ENCODE data around the gene SETD9.

The SETD9 gene

GRCh38 chr5:56934325-56934724 lies 24.9 kb downstream of the SETD9 start:
- H3K36me3 ChIP-seq (ENCODE audit: control insufficient read depth, insufficient read depth, low read length) = peaks cover 84% of the 10 kb centered on the region
- 100% methylated on average over 1 of the region's 1 CpG for WGBS, 2 experiments (ENCODE audit: insufficient coverage in 2 of 2)

GRCh38 chr5:56938858-56939257 lies 29.5 kb downstream of the SETD9 start:
- H3K36me3 ChIP-seq (ENCODE audit: control insufficient read depth, insufficient read depth, low read length) = peaks cover 97% of the 10 kb centered on the region
- WGBS, 2 experiments (ENCODE audit: insufficient coverage in 2 of 2) = 91 to 100% methylated on average over 1 of the region's 1 CpG
- H3K4me3 ChIP-seq (ENCODE audit: extremely low read depth, insufficient read depth, low read length, poor library complexity, severe bottlenecking) = no peak overlapping the region
- no peaks in the 10 kb centered on the region for H3K9me3 ChIP-seq (ENCODE audit: control insufficient read depth, low read length)
- no peak overlapping the region for H3K27ac ChIP-seq (ENCODE audit: low read depth, low read length, severe bottlenecking)
- no peaks in the 10 kb centered on the region for H3K4me1 ChIP-seq (ENCODE audit: control insufficient read depth, insufficient read depth, low read length, poor library complexity, severe bottlenecking)

More at GRCh38 chr5:56934325-56934724, 24.9 kb downstream of the SETD9 start:
- Histone ChIP-seq H3K4me3 (ENCODE audit: extremely low read depth, insufficient read depth, low read length, poor library complexity, severe bottlenecking) (no peak overlapping the region), H3K4me1 (ENCODE audit: control insufficient read depth, insufficient read depth, low read length, poor library complexity, severe bottlenecking) (no peaks in the 10 kb centered on the region), H3K9me3 (ENCODE audit: control insufficient read depth, low read length) (no peaks in the 10 kb centered on the region), H3K27ac (ENCODE audit: low read depth, low read length, severe bottlenecking) (no peak overlapping the region)

- Histone ChIP-seq H3K9me3 (ENCODE audit: control insufficient read depth, low read length) (no peaks in the 10 kb centered on the region), H3K36me3 (ENCODE audit: control insufficient read depth, insufficient read depth, low read length) (peaks cover 93% of the 10 kb centered on the region), H3K4me1 (ENCODE audit: control insufficient read depth, insufficient read depth, low read length, poor library complexity, severe bottlenecking) (no peaks in the 10 kb centered on the region), H3K4me3 (ENCODE audit: extremely low read depth, insufficient read depth, low read length, poor library complexity, severe bottlenecking) (no peak overlapping the region), H3K27ac (ENCODE audit: low read depth, low read length, severe bottlenecking) (no peak overlapping the region)
- WGBS, 2 experiments (ENCODE audit: insufficient coverage in 2 of 2) = 89 to 100% methylated on average over 1 of the region's 1 CpG
Measured at GRCh38 chr5:56941981-56942380, 32.6 kb downstream of the SETD9 start.

- Histone ChIP-seq H3K4me3 (ENCODE audit: extremely low read depth, insufficient read depth, low read length, poor library complexity, severe bottlenecking) (no peak overlapping the region), H3K36me3 (ENCODE audit: control insufficient read depth, insufficient read depth, low read length) (peaks cover 67% of the 10 kb centered on the region), H3K9me3 (ENCODE audit: control insufficient read depth, low read length) (no peaks in the 10 kb centered on the region), H3K27ac (ENCODE audit: low read depth, low read length, severe bottlenecking) (no peak overlapping the region), H3K4me1 (ENCODE audit: control insufficient read depth, insufficient read depth, low read length, poor library complexity, severe bottlenecking) (peaks cover 7% of the 10 kb centered on the region)
Measured at GRCh38 chr5:56947052-56947451, 37.7 kb downstream of the SETD9 start.

GRCh38 chr5:56950626-56951125 lies 41.3 kb downstream of the SETD9 start:
- 0% methylated on average over 26 to 33 of the region's 33 CpGs for WGBS, 2 experiments (ENCODE audit: insufficient coverage in 2 of 2)
- Histone ChIP-seq H3K9me3 (ENCODE audit: control insufficient read depth, low read length) (no peaks in the 10 kb centered on the region), H3K36me3 (ENCODE audit: control insufficient read depth, insufficient read depth, low read length) (peaks cover 35% of the 10 kb centered on the region), H3K27ac (ENCODE audit: low read depth, low read length, severe bottlenecking) (peak overlapping the region; percentile 75), H3K4me1 (ENCODE audit: control insufficient read depth, insufficient read depth, low read length, poor library complexity, severe bottlenecking) (peaks cover 7% of the 10 kb centered on the region), H3K4me3 (ENCODE audit: extremely low read depth, insufficient read depth, low read length, poor library complexity, severe bottlenecking) (peak overlapping the region; percentile 84)

GRCh38 chr5:56951126-56951945 lies 41.9 kb downstream of the SETD9 start:
- Histone ChIP-seq H3K4me1 (ENCODE audit: control insufficient read depth, insufficient read depth, low read length, poor library complexity, severe bottlenecking) (peaks cover 7% of the 10 kb centered on the region), H3K9me3 (ENCODE audit: control insufficient read depth, low read length) (no peaks in the 10 kb centered on the region), H3K36me3 (ENCODE audit: control insufficient read depth, insufficient read depth, low read length) (peaks cover 29% of the 10 kb centered on the region), H3K27ac (ENCODE audit: low read depth, low read length, severe bottlenecking) (peak overlapping the region; percentile 75), H3K4me3 (ENCODE audit: extremely low read depth, insufficient read depth, low read length, poor library complexity, severe bottlenecking) (peak overlapping the region; percentile 84)
- WGBS, 2 experiments (ENCODE audit: insufficient coverage in 2 of 2) = 0 to 1% methylated on average over 66 to 71 of the region's 85 CpGs

GRCh38 chr5:56951946-56952691 lies 42.7 kb downstream of the SETD9 start, which contains the start of gene MIER3:
Gene MIER3 (minus strand): TSS chr5:56952123. CDS start chr5:56952102, 21 bp downstream.
- H3K4me3 ChIP-seq (ENCODE audit: extremely low read depth, insufficient read depth, low read length, poor library complexity, severe bottlenecking) = peak within 1 kb of the TSS; percentile 84
- no peaks in the 10 kb centered on the region for H3K9me3 ChIP-seq (ENCODE audit: control insufficient read depth, low read length)
- H3K36me3 ChIP-seq (ENCODE audit: control insufficient read depth, insufficient read depth, low read length) = peaks cover 22% of the 10 kb centered on the region
- WGBS, 2 experiments (ENCODE audit: insufficient coverage in 2 of 2) = 0 to 1% methylated on average over 55 to 78 of the region's 89 CpGs
- H3K4me1 ChIP-seq (ENCODE audit: control insufficient read depth, insufficient read depth, low read length, poor library complexity, severe bottlenecking) = peaks cover 7% of the 10 kb centered on the region
- H3K27ac ChIP-seq (ENCODE audit: low read depth, low read length, severe bottlenecking) = peak within 1 kb of the TSS; percentile 75

- WGBS, 2 experiments (ENCODE audit: insufficient coverage in 2 of 2) = no CpG with 5 or more reads among the region's 1 CpG
- Histone ChIP-seq H3K4me3 (ENCODE audit: extremely low read depth, insufficient read depth, low read length, poor library complexity, severe bottlenecking) (no peak overlapping the region), H3K9me3 (ENCODE audit: control insufficient read depth, low read length) (no peaks in the 10 kb centered on the region), H3K27ac (ENCODE audit: low read depth, low read length, severe bottlenecking) (no peak overlapping the region), H3K4me1 (ENCODE audit: control insufficient read depth, insufficient read depth, low read length, poor library complexity, severe bottlenecking) (peaks cover 7% of the 10 kb centered on the region), H3K36me3 (ENCODE audit: control insufficient read depth, insufficient read depth, low read length) (peaks cover 7% of the 10 kb centered on the region)
Measured at GRCh38 chr5:56954262-56954661, 44.9 kb downstream of the SETD9 start.

- H3K9me3 ChIP-seq (ENCODE audit: control insufficient read depth, low read length) = no peaks in the 10 kb centered on the region
- H3K27ac ChIP-seq (ENCODE audit: low read depth, low read length, severe bottlenecking) = no peak overlapping the region
- no peak overlapping the region for H3K4me3 ChIP-seq (ENCODE audit: extremely low read depth, insufficient read depth, low read length, poor library complexity, severe bottlenecking)
- H3K36me3 ChIP-seq (ENCODE audit: control insufficient read depth, insufficient read depth, low read length) = no peaks in the 10 kb centered on the region
- no CpG with 5 or more reads among the region's 2 CpGs for WGBS, 2 experiments (ENCODE audit: insufficient coverage in 2 of 2)
- peaks cover 7% of the 10 kb centered on the region for H3K4me1 ChIP-seq (ENCODE audit: control insufficient read depth, insufficient read depth, low read length, poor library complexity, severe bottlenecking)
Measured at GRCh38 chr5:56958595-56958994, 49.2 kb downstream of the SETD9 start.

GRCh38 chr5:56959326-56959725 lies 49.9 kb downstream of the SETD9 start:
- Histone ChIP-seq H3K36me3 (ENCODE audit: control insufficient read depth, insufficient read depth, low read length) (no peaks in the 10 kb centered on the region), H3K4me3 (ENCODE audit: extremely low read depth, insufficient read depth, low read length, poor library complexity, severe bottlenecking) (no peak overlapping the region), H3K27ac (ENCODE audit: low read depth, low read length, severe bottlenecking) (no peak overlapping the region), H3K9me3 (ENCODE audit: control insufficient read depth, low read length) (no peaks in the 10 kb centered on the region), H3K4me1 (ENCODE audit: control insufficient read depth, insufficient read depth, low read length, poor library complexity, severe bottlenecking) (peaks cover 7% of the 10 kb centered on the region)
- WGBS, 2 experiments (ENCODE audit: insufficient coverage in 2 of 2) = 90 to 100% methylated on average over 1 to 2 of the region's 4 CpGs

All from mesodermal cell (in vitro differentiated cells).